8988T (cell line): ENCODE data around the gene EMC1.
"Not testable (repeated sequence)": the region's sequence is repeated elsewhere in the genome, so short reads cannot be mapped to it uniquely, and the experiment has no call there.

Source experiments
- DNase-seq: peaks from one replicate; pipeline ENCODE4 v3.0.0; 2011

Gene EMC1

DNA sequence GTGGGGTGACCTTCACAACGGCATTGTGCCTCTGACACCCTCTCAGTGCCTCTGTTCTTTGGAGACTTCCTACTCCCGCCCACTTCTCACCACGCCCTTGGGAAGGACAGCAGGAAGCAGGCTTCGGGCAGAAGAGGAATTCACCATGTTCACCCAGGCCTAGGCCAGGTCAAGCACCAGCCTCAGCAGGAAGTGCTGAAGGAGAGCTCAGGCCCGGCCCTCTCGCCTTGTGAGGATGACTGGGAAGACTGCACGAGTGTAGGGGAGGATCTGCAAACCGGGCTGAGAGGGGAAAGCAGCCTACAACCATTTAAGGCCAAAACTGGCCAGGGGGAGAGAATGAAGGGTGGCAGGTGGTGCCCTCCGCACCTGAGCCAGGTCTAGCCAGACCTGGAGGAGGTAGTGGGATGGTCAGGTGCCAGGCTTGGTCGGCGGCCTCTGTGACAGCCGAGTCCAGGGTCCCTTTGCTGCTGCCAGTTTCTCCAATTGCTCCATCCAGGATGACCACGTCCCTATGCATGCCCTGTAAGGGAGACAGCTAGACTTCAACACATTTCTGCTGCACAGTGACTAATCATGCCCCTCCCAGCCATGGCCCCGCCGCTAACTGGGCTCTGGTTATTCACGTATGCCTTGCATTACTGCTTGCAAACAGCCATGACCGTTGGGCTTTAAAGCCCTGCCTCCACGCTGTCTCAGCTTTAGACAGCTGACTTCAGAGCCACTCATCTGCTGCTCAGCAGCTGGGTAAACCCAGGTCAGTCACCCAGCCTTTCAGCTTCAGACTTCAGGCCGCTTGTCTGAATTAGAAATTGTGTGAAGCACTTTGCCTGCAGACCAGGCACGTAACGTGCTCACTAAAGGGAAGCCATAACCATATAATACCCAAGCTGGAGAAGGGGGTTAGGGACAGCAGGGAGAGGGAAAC, 9.2 kb upstream of the EMC1 start:
- no peak for DNase-seq

GRCh38 chr1:19258353-19258752, 7.0 kb upstream of the EMC1 start:
- no peak for DNase-seq

DNA sequence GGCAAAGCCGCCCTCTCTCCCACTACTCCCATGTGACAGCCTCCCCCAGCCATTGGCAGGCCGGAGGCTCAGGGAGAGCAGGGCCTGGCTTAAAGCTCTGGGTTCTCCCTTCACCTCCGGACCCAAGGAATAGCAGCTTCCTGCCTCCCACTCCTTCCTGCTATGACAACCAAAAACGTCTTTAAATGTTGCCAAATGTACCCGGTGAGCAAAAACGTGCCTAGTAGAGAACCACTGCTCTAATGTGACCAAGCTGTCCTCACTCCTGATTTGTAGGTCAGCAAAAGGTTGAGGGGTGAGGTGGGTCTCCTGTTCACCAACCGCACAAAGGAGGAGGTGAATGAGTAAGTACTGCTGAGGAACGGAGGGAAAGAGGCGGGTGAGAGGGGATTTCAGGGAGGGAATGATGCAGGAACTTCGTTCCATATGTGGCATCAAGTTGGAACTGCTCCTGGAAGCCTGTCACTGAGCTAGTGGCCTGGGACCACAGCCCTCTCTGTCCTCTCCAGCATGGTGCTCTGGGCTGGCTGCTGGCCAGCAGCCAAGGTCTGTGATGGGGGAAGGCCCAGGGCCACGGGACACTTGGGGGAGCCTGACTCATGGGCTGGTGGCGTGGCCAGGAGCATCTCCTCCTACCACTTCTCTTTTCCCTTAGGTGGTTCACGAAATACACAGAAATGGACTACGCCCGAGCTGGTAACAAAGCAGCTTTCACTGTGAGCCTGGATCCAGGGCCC, 6.0 kb upstream of the EMC1 start:
- DNase-seq = no peak

DNA sequence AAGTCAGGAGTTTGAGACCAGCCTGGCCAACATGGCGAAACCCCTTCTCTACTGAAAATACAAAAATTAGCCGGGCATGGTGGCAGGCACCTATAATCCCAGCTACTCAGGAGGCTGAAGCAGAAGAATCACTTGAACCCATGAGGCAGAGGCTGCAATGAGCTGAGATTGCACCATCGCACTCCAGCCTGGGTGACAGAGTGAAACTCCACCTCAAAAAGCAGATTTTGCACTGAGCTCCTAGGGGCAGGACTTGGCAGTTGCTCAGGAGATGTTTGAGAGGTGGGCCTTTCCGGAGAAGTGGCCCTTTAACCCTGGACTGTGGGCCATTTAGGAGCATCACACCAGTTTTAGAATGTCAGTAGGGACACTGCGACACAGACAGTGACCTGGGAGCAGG, 5.0 kb upstream of the EMC1 start:
- DNase-seq = not testable (repeated sequence)

- no peak for DNase-seq
Observed at GRCh38 chr1:19255288-19255687, 4.0 kb upstream of the EMC1 start.

DNA sequence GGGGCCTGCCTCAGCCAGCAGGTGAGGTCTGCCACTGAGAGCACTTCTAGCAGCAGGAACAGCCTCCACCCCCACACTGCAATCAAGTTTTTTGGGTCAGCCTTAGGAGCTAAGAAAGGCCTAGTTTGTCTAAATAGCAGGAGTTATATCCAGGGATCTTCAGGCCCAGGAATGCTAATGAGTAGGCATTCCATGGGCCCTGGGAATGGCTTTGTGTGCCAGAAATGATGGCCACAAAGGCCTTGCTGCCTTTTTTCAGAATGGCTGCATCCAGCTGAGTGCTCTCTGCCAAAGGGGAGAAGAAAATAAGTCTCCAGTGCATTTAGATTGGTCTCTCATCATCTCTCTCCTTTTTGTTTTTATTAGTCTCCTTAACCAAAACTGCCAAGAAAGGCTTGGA, 3.1 kb upstream of the EMC1 start:
- no peak for DNase-seq

GRCh38 chr1:19250629-19251304, 557 bp downstream of the EMC1 start:
- DNase-seq = no peak

DNA sequence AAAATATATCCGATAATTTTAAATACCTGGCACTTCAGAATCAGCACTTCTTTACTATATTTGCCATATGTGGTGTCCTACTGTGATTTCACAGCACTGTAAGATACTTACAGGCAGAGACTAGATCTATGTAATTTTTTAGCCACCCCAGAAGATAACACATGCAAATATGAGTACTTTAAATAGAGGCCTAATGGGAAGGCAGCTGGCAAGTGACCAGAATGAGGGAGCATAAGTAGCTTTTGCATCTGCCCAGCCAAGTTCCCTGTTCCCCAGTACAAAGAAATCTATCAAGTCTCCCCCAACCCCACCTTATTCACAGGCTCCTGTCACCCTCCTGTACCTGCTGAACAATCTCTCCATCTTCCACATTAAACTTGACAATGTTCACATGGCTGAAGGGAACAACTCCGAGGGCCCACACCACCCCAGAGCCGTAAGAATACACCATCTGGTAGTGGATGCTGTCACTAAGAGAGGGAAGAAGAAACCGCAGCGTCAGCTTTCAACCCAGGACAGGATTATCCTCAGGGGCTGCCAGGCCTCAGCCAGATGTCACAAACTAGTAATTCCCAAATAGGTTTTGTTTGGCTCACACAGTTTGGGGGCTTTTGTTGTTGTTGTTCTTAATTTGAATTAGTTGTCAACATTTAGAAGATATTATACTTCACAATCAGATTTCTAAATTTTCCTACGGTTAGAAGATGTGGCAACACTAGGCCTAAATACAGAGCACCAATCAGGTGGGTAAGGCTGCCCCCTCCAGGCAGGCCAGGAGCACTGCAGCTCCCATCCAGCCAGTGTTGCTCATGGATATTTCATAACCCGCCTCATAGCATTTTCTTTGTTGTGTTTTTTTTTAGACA, 10.4 kb downstream of the EMC1 start:
- DNase-seq = no peak

- DNase-seq = no peak
Observed at GRCh38 chr1:19239876-19240275, 11.4 kb downstream of the EMC1 start.

GRCh38 chr1:19234224-19234623, 17.1 kb downstream of the EMC1 start:
- DNase-seq = no peak

DNA sequence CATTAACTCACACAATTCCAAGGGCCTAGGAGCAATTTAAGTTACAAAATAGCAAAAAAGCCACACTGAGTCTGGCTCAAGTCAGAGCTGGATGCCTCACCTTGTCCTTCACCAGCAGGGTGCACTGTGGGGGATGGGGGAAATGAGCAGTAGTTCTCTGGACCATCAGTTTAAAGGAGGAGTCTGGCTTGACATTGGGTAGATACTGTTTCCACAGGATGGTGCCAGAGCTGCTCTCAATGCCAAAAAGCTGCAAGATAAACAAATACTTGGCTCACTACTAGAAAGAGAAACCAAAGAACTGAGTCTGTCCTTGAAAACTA, 18.8 kb downstream of the EMC1 start:
- DNase-seq = no peak

- DNase-seq = not testable (repeated sequence)
Observed at GRCh38 chr1:19231736-19232523, 19.4 kb downstream of the EMC1 start.

- DNase-seq = no peak
Observed at GRCh38 chr1:19229828-19230325, 21.4 kb downstream of the EMC1 start.

DNA sequence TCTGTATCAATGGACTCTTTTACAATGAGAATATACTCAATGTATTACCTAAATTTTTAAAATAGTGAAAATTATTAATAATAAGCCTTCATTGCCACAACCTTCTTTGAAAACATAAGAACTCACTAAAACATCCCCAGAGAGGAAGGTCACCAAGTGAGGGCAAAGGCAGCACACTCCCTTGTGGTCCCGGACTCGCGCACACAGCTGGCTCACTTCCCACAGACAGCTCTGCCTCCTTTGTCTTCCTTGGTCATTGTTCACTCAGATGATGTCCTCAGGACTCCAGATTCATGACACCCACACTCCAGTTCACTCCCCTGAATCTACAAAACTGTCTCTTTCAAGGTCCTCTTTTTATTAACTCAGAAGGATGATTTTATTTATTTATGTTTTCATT, 22.1 kb downstream of the EMC1 start:
- DNase-seq = no peak

GRCh38 chr1:19222979-19223824, 28.1 kb downstream of the EMC1 start:
- DNase-seq = no peak

DNA sequence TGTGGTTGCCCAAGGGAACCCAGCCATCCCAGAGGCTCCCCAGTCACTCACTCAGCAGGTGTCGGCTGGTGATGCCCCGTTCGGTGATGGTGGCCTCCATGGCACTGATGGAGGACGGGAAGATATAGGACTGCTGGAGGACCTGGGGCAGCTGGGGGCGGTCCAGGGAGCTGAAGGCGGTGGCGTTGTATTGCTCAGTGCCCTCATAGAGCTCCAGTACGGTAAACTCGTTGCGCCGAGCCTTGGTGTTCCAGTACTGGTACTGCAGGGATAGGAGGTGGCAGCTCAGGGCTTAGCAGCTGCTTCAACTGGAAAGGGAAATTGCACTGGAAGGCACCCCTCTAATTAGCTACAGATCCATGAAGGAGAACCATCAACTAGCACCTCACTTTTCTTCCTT, 28.8 kb downstream of the EMC1 start:
- no peak for DNase-seq

- DNase-seq = no peak
Observed at GRCh38 chr1:19220991-19221390, 30.3 kb downstream of the EMC1 start.

DNA sequence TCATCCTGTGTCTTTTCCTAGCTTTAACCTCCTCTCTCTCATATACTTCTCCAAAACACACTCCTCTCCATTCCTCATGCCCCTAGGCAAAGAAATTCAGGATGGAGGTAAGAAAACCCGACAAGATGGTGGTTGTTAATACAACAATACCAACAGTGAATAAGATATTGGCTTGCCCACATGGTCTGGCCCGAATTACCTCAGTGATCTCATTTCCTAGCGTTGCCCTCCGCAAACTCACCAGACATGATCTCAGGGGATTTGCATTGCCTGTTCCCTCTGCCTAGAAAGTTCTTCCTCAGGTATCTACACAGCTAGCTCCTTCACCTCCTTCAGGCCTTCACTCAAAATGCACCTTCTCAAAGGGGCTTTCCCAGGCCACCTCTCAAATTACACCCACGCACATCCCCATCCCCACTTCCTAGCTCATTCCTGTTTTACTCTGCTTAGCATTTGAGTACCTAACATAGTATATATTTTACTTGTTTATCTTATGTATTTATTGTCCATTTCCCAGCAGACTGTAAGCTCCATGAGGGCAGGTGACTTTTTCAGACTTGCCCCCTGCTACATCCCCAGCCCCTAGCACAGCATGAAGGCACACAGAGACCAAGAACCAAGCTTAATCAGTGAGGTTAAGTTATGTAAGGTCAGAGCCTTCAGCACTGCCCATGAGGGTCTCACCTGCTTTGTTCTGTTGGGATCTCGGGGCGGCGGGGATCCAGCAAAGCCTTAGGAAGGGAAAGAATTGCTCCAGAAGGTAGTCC, 31.1 kb downstream of the EMC1 start:
- no peak for DNase-seq

DNA sequence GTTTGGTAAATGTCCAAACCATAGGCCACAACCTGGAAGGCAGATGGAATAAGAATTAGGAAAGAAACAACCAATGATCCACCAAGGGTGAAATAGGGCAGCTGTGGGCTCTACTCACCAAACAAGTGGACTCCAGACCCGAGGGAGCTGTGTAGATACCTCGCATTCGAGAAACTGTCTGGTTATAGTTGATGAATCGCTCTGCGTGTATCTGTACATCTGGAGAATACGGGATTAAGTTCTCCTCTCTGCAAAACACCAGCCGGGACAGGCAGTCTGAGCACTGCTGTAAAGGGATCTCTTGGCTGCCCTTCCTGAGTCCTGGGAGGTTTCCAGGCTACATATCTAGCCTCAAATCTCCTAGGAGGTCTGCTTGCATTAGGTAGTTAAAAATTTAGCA, 31.9 kb downstream of the EMC1 start:
- DNase-seq = no peak

DNA sequence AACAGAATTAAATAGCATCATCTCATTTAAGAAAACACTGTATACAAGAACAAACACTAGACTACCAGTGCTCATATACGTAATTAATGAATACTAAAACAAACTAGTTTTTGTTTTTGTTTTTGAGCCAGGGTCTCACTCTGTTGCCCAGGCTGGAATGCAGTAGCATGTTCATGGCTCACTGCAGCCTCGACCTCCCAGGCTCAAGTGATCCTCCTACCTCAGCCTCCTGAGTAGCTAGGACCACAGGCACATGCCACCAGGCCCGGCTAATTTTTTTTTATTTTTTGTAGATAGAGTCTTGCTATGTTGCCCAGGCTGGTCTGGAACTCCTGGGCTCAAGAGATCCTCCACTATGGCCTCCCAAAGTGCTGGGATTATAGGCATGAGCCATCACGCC, 34.7 kb downstream of the EMC1 start:
- not testable (repeated sequence) for DNase-seq
